Panc1 (cell line): Measurements from ENCODE around the gene KCP. TPM values are rescaled to one million over a fixed set of nuclear protein-coding genes. Genes with fewer than 3 reads are reported as not detected.

Experiments used
- ATAC-seq: fragments of 200-7000 bp; cut with Tn5 transposase; 2 replicates; pipeline ENCODE4 v1.9.1; 2020; ENCODE audit warnings: mild to moderate bottlenecking, moderate library complexity
- BruUV-seq: library from RNA; stranded (reverse); fragments of 400-500 nt; replicated peaks from 2 replicates; lab custom pipeline; 2021; lab: Mats Ljungman, UMichigan
- CTCF ChIA-PET: fragments of 300-600 bp; sonication (Branson Sonifier 250); formaldehyde crosslinking; loops from one replicate; lab custom pipeline; 2022; ENCODE audit warnings: antibody characterized with exemption; lab: Charles Lee
- POLR2A ChIA-PET: fragments of 300-600 bp; sonication (Branson Sonifier 250); formaldehyde crosslinking; loops from one replicate; lab custom pipeline; 2022; ENCODE audit warnings: antibody characterized with exemption; lab: Charles Lee
- DNase-seq: peaks from one replicate; pipeline ENCODE4 v3.0.0-alpha.2; 2010; ENCODE audit warnings: low read depth, low spot score
- H3K27ac ChIP-seq: 2 replicates; pipeline ENCODE4 v1.5.1; 2011; ENCODE audit warnings: mild to moderate bottlenecking, low read length, inconsistent platforms
- H3K27me3 ChIP-seq: fragments of 200-500 bp; sonication (Bioruptor generic); 2 replicates; pipeline ENCODE4 v1.6.0; 2014; ENCODE audit warnings: low read length, inconsistent platforms; ENCODE audit not compliant: control insufficient read depth, insufficient read depth
- H3K36me3 ChIP-seq: fragments of 200-500 bp; sonication (Bioruptor generic); 2 replicates; pipeline ENCODE4 v1.5.1; 2014; ENCODE audit warnings: inconsistent platforms, mild to moderate bottlenecking, low read length, moderate library complexity; ENCODE audit not compliant: control insufficient read depth, insufficient read depth
- H3K4me1 ChIP-seq: 2 replicates; pipeline ENCODE4 v1.5.1; 2011; ENCODE audit warnings: inconsistent platforms, mild to moderate bottlenecking, low read length, moderate library complexity; ENCODE audit not compliant: control insufficient read depth, insufficient read depth
- H3K4me3 ChIP-seq, 2 experiments: 2 replicates each; pipeline ENCODE4 v1.5.1; 2011 to 2012; ENCODE audit warnings: low read depth in 2 of 2, low read length in 2 of 2, mild to moderate bottlenecking in 2 of 2, inconsistent platforms in 1 of 2, moderate library complexity in 1 of 2
- H3K9me3 ChIP-seq: fragments of 200-500 bp; sonication (Bioruptor generic); 2 replicates; pipeline ENCODE4 v1.5.1; 2014; ENCODE audit warnings: low read depth, mild to moderate bottlenecking, inconsistent platforms, low read length, moderate library complexity; ENCODE audit not compliant: control insufficient read depth, insufficient read depth
- POLR2AphosphoS5 ChIP-seq: IDR thresholded peaks from 2 replicates; pipeline ENCODE4 v1.6.1; 2012; ENCODE audit warnings: mild to moderate bottlenecking, low read depth, low read length, moderate library complexity
- SIN3A ChIP-seq: IDR thresholded peaks from 2 replicates; pipeline ENCODE4 v1.6.1; 2012; ENCODE audit warnings: low read depth, mild to moderate bottlenecking, low read length, moderate library complexity, borderline replicate concordance; ENCODE audit not compliant: insufficient read depth
- TCF7L2 ChIP-seq: IDR thresholded peaks from 2 replicates; pipeline ENCODE4 v1.6.1; 2011; ENCODE audit warnings: mild to moderate bottlenecking, low read depth, low read length, inconsistent platforms
- in situ Hi-C: cut with HindIII; loops from 2 replicates; pipeline ENCODE4 v1.10.0; 2016; ENCODE audit warnings: low sequenced_read_pairs, low pct_unique_long_range_greater_than_20kb
- intact Hi-C: fragments of 100-400 bp; cut with micrococcal nuclease; formaldehyde crosslinking; loops from one replicate; pipeline ENCODE4 v1.10.0; 2022; ENCODE audit not compliant: unreplicated experiment
- total RNA-seq: library from RNA; stranded (reverse); gene quantifications from one replicate; pipeline ENCODE4 v1.2.1, GENCODE V29; 2021; ENCODE audit not compliant: unreplicated experiment
- TF ChIP-seq, protein P1 (sequence below), 2 experiments: IDR thresholded peaks; 2 replicates each; pipeline ENCODE4 v1.6.1; 2011 to 2012; ENCODE audit warnings: low read depth in 2 of 2, control low read depth in 1 of 2, low read length in 1 of 2, mild to moderate bottlenecking in 1 of 2, moderate library complexity in 1 of 2; ENCODE audit not compliant: insufficient read depth in 1 of 2
- TF ChIP-seq, protein P2 (sequence below): fragments of 450-650 bp; IDR thresholded peaks from 2 replicates; pipeline ENCODE4 v1.5.1; 2017; ENCODE audit warnings: mild to moderate bottlenecking

KCP gene
- total RNA-seq, 1 experiment from 2014 or later = 0.13 TPM

DNA sequence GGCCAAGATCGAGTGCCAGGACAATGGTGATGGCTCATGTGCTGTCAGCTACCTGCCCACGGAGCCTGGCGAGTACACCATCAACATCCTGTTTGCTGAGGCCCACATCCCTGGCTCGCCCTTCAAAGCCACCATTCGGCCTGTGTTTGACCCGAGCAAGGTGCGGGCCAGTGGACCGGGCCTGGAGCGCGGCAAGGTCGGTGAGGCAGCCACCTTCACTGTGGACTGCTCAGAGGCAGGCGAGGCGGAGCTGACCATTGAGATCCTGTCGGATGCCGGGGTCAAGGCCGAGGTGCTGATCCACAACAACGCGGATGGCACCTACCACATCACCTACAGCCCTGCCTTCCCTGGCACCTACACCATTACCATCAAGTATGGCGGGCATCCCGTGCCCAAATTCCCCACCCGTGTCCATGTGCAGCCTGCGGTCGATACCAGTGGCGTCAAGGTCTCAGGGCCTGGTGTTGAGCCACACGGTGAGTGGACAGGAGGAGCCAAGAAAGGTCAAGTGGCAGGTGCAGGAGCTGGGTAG is 65.7 kb downstream of the KCP start:
- no peak overlapping the region for H3K4me3 ChIP-seq
- CTCF ChIA-PET = no interaction called here
- BruUV-seq = no TSS peak
- H3K27me3 ChIP-seq = no peaks in the 10 kb centered on the region
- no peak overlapping the region for H3K27ac ChIP-seq
- H3K4me1 ChIP-seq = no peaks in the 10 kb centered on the region
- in situ Hi-C loops = no loop called here
- intact Hi-C loops = no loop called here
- ATAC-seq (no peak), DNase-seq (no peak)
- no peaks in the 10 kb centered on the region for H3K36me3 ChIP-seq
- no peaks in the 10 kb centered on the region for H3K9me3 ChIP-seq
- TF ChIP-seq POLR2AphosphoS5 (no peak), SIN3A (no peak), TCF7L2 (no peak)
- TF ChIP-seq, protein P1, sequence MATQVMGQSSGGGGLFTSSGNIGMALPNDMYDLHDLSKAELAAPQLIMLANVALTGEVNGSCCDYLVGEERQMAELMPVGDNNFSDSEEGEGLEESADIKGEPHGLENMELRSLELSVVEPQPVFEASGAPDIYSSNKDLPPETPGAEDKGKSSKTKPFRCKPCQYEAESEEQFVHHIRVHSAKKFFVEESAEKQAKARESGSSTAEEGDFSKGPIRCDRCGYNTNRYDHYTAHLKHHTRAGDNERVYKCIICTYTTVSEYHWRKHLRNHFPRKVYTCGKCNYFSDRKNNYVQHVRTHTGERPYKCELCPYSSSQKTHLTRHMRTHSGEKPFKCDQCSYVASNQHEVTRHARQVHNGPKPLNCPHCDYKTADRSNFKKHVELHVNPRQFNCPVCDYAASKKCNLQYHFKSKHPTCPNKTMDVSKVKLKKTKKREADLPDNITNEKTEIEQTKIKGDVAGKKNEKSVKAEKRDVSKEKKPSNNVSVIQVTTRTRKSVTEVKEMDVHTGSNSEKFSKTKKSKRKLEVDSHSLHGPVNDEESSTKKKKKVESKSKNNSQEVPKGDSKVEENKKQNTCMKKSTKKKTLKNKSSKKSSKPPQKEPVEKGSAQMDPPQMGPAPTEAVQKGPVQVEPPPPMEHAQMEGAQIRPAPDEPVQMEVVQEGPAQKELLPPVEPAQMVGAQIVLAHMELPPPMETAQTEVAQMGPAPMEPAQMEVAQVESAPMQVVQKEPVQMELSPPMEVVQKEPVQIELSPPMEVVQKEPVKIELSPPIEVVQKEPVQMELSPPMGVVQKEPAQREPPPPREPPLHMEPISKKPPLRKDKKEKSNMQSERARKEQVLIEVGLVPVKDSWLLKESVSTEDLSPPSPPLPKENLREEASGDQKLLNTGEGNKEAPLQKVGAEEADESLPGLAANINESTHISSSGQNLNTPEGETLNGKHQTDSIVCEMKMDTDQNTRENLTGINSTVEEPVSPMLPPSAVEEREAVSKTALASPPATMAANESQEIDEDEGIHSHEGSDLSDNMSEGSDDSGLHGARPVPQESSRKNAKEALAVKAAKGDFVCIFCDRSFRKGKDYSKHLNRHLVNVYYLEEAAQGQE (IDR thresholded peaks at IDR 0.05; ENCODE audit: insufficient read depth in 1 of 2, low read depth in 2 of 2, low read length in 1 of 2) = no peak
- TF ChIP-seq, protein P2, sequence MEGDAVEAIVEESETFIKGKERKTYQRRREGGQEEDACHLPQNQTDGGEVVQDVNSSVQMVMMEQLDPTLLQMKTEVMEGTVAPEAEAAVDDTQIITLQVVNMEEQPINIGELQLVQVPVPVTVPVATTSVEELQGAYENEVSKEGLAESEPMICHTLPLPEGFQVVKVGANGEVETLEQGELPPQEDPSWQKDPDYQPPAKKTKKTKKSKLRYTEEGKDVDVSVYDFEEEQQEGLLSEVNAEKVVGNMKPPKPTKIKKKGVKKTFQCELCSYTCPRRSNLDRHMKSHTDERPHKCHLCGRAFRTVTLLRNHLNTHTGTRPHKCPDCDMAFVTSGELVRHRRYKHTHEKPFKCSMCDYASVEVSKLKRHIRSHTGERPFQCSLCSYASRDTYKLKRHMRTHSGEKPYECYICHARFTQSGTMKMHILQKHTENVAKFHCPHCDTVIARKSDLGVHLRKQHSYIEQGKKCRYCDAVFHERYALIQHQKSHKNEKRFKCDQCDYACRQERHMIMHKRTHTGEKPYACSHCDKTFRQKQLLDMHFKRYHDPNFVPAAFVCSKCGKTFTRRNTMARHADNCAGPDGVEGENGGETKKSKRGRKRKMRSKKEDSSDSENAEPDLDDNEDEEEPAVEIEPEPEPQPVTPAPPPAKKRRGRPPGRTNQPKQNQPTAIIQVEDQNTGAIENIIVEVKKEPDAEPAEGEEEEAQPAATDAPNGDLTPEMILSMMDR = no peak
- POLR2A ChIA-PET = no interaction called here

DNA sequence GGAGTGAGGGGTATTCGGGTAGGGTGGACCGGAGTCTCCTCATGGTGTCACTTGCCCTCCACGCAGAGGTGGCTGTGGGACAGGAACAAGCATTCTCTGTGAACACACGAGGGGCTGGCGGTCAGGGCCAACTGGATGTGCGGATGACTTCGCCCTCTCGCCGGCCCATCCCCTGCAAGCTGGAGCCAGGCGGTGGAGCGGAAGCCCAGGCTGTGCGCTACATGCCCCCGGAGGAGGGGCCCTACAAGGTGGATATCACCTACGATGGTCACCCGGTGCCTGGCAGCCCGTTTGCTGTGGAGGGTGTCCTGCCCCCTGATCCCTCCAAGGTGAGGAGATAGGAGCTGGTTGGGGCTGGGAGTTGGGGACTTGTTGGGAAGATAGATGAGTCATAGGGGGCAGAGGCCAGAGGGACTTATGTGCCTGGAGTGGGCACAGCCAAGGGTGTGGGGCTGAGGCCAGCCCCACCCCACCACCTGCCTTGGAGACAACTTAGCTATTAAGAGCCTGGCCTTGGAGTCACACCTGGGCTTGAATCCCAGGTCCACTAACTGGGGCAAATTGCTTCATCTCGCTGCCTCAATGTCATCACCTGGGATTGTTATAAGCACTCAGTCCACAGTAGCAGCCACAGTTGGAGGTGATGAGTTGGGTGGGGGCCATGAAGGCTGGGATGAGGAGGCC is 66.4 kb downstream of the KCP start:
- Histone ChIP-seq H3K4me1 (no peaks in the 10 kb centered on the region), H3K4me3 (no peak overlapping the region), H3K9me3 (no peaks in the 10 kb centered on the region), H3K27me3 (no peaks in the 10 kb centered on the region), H3K27ac (no peak overlapping the region), H3K36me3 (no peaks in the 10 kb centered on the region)
- ATAC-seq (no peak), DNase-seq (no peak)
- BruUV-seq = no TSS peak
- in situ Hi-C loops = no loop called here
- TF ChIP-seq TCF7L2 (no peak), POLR2AphosphoS5 (no peak), SIN3A (no peak)
- TF ChIP-seq, protein P1 (IDR thresholded peaks at IDR 0.05; ENCODE audit: insufficient read depth in 1 of 2, low read depth in 2 of 2, low read length in 1 of 2) = no peak
- TF ChIP-seq, protein P2 = no peak
- ChIA-PET CTCF (no interaction called here), POLR2A (no interaction called here)
- intact Hi-C loops = no loop called here
